Measurements from ENCODE around the gene NFE2.
"Not testable (repeated sequence)": the region's sequence is repeated elsewhere in the genome, so short reads cannot be mapped to it uniquely, and the experiment has no call there.

The NFE2 gene

GRCh38 chr12:54306925-54307741, 6.3 kb upstream of the NFE2 start:
- no peak for DNase-seq (ENCODE audit: low spot score)

GRCh38 chr12:54304187-54304810, 3.5 kb upstream of the NFE2 start:
- peak; percentile 50 for DNase-seq (ENCODE audit: low spot score)

- DNase-seq (ENCODE audit: low spot score) = no peak
These were observed 2.8 kb upstream of the NFE2 start for GRCh38 chr12:54303640-54304039.

DNA sequence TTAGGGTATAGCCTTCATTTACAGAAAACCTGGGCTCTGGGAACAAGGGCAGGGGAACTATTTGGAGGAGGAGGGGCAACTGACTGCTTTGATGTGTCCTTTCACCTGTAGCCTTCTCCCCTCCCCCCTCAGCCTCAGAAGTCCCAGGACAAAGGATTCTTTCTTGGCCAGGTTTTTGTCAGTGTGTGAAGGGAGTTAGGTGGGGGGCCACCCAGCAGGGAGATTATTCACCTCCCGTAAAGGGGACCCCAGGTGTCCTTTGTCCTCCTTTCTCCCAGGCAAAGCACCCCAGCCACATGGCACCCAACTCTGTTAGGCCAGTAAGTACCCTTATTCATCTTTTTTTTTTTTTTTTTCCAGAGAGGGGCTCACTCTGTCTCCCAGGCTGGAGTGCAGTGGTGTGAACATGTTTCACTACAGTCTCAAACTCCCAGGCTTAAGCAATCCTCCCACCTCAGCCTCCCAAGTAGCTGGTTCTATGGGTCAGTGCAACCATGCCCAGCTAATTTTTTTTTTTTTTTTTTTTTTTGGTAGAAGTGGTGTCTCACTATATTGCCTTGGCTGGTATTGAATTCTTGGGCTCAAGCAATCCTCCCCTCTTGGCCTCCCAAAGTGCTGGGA, 723 bp upstream of the NFE2 start:
- no peak for DNase-seq (ENCODE audit: low spot score)

GRCh38 chr12:54300225-54300731, 537 bp downstream of the NFE2 start:
- DNase-seq (ENCODE audit: low spot score) = no peak

DNA sequence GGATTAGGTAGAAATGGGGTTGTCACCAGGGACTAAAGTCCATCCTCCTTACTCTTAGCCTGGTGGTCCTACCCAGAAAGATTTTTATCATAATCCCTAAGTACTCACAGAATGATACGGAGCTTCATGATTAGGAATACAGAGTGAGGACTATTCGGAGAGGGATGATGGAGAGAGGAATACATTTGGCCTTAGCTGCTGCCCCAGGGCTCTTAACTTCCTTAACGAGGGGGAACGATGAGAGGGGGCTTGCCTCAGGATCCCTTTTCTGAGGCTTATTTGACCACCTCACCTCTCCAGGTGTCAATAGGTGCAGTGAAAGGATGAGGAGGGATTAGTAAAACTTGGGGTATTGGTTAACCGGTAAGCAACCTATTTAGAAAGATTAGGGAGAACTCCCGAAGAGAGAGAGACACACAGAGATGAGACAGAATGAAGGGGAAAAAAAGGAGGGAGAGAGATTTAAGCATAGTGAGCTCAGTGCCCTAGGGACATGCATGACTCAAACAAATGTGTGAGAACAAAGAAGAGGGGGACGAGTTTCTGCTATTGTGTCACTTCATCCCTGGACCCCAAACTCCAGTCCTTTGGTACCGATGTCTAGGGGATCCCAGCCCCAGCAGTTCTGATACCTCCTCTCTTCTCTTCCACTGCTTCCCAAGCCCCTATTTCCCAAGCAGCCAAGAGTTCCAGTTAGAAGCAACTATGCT, 1.1 kb downstream of the NFE2 start:
- no peak for DNase-seq (ENCODE audit: low spot score)

- no peak for DNase-seq (ENCODE audit: low spot score)
These were observed 1.9 kb downstream of the NFE2 start for GRCh38 chr12:54298904-54299303.

- no peak for DNase-seq (ENCODE audit: low spot score)
These were observed 4.3 kb downstream of the NFE2 start for GRCh38 chr12:54296393-54297099.

GRCh38 chr12:54294953-54295566, 5.8 kb downstream of the NFE2 start:
- DNase-seq (ENCODE audit: low spot score) = no peak

DNA sequence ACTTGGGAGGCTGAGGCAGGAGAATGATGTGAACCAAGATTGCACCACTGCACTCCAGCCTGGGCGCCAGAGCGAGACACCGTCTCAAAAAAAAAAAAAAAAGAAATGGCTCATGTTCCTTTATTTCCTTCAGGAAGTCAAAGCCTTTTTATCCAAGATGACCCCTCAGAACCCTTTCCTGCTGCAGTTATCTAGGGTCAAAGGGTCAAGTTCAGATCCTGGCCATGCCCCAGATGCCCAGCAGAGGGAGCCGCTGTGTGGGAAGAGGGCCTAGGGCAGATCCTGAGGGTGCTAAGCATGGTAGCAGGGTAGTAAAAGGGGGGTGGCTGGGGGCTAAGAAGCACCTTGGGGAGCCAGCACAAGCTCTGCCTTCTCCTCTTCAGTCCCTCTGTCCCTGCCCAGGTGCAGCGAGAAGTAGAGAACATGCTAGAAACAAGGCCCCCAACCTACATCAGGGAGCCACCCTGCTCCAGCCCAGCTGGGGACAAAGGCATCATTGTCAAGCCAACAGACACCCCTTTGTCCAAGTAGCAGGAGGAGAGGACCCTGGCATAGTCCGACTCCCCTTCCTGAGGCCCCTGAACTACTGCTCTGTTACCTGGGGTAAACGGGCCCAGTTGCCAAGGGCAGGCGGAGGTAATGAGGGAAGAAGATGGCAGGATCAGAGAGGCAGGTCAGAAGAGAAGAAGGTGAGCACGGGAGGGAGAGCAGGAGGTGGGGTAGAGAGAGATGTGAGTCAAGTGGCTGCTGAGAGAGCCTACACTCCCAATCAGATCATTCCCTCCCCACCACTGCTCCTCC, 6.5 kb downstream of the NFE2 start:
- peak; percentile 70 for DNase-seq (ENCODE audit: low spot score)

GRCh38 chr12:54292931-54293241, 7.9 kb downstream of the NFE2 start:
- no peak for DNase-seq (ENCODE audit: low spot score)

GRCh38 chr12:54292083-54292930, 8.5 kb downstream of the NFE2 start:
- DNase-seq (ENCODE audit: low spot score) = no peak

DNA sequence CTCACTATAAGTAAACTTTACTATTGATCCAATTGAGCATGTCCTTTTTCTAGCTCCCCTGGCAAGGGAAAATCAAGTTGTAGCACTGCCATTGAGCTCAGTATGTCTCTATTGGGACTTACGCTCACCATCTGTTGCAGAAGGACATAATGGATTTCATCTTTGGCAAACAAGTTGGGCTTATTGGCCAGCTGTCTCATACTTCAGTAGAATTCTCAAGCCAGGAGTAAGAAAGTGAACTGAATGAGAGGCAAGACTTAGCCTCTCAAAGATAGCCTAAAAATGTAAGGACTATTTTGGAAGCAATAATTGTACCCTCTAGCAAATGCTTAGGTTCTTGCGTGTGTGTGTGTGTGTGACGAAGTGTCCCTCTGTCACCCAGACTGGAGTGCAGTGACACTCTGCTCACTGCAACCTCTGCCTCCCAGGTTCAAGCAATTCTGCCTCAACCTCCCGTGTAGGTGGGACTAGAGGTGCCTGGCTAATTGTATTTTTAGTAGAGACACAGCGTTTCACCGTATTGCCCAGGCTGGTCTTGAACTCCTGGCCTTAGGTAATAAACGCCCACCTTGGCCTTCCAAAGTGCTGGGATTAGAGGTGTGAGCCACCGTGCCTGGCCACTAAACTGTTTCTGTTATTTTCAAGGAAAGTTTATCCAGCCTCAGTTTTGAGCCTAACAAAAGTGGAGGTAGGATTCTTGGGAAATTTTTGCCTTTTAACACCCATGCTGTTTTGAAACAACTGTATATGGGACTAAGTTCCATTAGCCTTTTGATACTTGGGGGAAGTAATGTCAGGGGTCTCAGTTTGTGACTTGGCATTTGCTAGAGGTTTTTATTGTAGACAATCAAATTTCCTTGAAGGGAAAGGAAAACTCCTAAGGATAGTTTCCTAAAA, 13.3 kb downstream of the NFE2 start:
- DNase-seq (ENCODE audit: low spot score) = no peak

DNA sequence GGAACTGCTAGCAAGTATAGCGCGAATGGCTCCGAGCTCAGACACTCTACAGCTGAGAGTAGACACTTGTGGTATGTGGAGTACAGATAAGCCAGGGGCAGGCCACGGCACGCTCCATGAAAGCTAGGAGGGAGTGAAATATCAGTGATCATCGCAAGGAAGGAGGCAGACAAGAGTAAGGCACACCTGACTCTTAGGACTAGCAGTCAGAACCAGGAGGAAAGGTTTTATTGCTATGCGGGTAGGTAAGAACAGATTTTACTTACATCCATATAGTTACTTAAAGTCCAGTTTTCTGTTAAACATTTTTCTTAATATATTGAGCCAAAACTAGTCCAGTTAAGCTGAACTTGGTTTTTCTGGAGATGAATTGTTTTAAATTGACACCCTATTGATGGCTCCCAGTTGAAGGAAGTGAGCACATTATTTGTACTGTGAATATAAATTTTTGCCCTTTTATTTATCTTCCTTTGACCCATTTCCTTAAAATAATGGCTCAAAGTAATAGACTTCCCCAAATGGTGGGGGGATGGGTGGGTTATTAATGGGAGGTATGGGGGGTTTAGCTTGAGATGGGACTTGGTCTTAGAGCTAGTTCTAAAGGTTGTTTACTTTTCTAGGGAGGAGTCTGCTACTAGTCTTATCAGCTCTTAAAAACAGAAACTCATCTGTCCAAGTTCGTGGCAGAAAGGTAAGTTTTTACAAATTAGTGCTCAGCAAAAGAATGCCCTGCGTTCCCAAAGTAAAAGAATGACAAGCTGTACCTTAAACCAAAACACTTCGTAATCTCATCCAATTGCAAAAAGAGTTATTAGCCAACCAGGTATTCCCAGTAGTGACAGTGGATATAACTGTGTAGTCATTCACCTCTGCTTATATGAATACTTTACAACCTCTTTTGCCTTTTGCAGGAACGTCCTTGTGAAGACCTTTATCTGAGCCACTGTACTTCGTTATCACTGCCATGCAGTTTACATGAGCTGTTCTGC, 14.5 kb downstream of the NFE2 start:
- no peak for DNase-seq (ENCODE audit: low spot score)

DNA sequence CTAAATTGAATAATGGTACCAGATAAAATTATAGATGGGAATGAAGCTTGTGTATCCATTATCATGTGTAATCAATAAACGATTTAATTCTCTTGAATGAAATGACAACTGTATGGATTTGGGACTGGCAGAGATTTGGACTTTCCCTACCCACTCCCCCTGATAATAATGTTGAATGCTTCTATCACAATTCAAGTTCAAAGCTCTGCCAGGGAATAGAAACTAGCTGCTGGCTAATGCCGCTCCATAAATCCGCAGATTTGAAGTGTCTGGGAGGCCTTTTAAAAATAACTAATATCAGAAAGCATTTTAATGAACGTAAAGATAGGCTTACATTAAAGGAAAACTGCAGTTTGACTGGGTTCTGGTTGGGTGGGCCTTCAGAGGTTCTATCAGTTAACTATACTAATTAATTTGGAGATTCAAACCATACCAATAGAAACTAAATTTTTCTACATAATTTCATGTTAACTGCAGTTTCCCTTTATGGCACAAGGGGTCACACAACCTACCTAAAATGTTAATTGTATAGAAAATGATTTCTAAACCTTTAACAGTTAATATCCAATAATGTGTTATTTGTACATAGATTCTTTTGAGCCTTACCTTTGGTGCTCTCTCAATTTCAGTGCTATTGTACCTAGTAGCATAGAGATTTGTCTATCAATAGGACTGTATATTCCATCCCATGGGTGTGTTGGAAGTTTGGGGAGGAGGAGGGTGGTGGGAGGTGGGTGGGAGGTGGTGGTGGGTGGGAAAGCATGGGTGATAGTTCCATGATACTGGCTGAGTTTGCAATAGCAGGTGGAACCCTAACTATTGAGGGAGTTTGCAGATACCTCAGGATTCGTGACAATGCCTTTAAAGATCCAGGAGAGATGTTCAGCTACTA, 15.4 kb downstream of the NFE2 start:
- no peak for DNase-seq (ENCODE audit: low spot score)

- DNase-seq (ENCODE audit: low spot score) = not testable (repeated sequence)
These were observed 16.6 kb downstream of the NFE2 start for GRCh38 chr12:54284070-54284780.
